Caco-2 (cell line): ENCODE measurements around the gene NRXN3. TPM values are rescaled to one million over a fixed set of nuclear protein-coding genes. Genes with fewer than 3 reads are reported as not detected.
A peak's percentile ranks its signal among the peaks of the same experiment; 100 is the strongest.

Experiments used
- BruUV-seq: library from RNA; stranded (reverse); fragments of 400-500 nt; replicated peaks from 2 replicates; lab custom pipeline; 2021; lab: Mats Ljungman, UMichigan
- CTCF ChIA-PET: fragments of 300-600 bp; sonication (Branson Sonifier 250); formaldehyde crosslinking; loops from one replicate; lab custom pipeline; 2022; ENCODE audit warnings: antibody characterized with exemption; lab: Charles Lee
- POLR2A ChIA-PET: fragments of 300-600 bp; sonication (Branson Sonifier 250); formaldehyde crosslinking; loops from one replicate; lab custom pipeline; 2022; ENCODE audit warnings: antibody characterized with exemption; lab: Charles Lee
- DNase-seq, 2 experiments: peaks; one replicate each; pipeline versions ENCODE4 v3.0.0 to v3.0.0-alpha.2; 2020 to 2022
- H3K27me3 ChIP-seq: replicated peaks from 2 replicates; pipeline ENCODE4 v1.6.0; 2011; ENCODE audit warnings: low read length; ENCODE audit not compliant: control insufficient read depth, insufficient read depth
- H3K36me3 ChIP-seq: 2 replicates; pipeline ENCODE4 v1.5.1; 2011; ENCODE audit warnings: low read length; ENCODE audit not compliant: control insufficient read depth, insufficient read depth
- H3K4me1 ChIP-seq: fragments of 250-450 bp; sonication (Bioruptor Pico); 2 replicates; pipeline ENCODE4 v1.5.1; 2020; ENCODE audit warnings: mild to moderate bottlenecking
- H3K4me3 ChIP-seq: 2 replicates; pipeline ENCODE4 v1.5.1; 2011; ENCODE audit warnings: low read depth, mild to moderate bottlenecking, control low read depth, low read length
- H3K9me3 ChIP-seq: fragments of 250-450 bp; sonication (Bioruptor Pico); 2 replicates; pipeline ENCODE4 v1.5.1; 2020; ENCODE audit warnings: mild to moderate bottlenecking, moderate library complexity
- H3K27ac Mint-ChIP-seq: one replicate; pipeline ENCODE4 v1.8.0; 2022; ENCODE audit warnings: mixed read lengths; ENCODE audit not compliant: unreplicated experiment
- H3K27me3 Mint-ChIP-seq: one replicate; pipeline ENCODE4 v1.8.0; 2022; ENCODE audit warnings: mixed read lengths; ENCODE audit not compliant: insufficient read depth, unreplicated experiment
- H3K36me3 Mint-ChIP-seq: one replicate; pipeline ENCODE4 v1.8.0; 2022; ENCODE audit warnings: mild to moderate bottlenecking, mixed read lengths; ENCODE audit not compliant: insufficient read depth, unreplicated experiment
- H3K4me1 Mint-ChIP-seq: one replicate; pipeline ENCODE4 v1.8.0; 2022; ENCODE audit warnings: low read depth, mixed read lengths; ENCODE audit not compliant: unreplicated experiment
- H3K4me3 Mint-ChIP-seq: one replicate; pipeline ENCODE4 v1.8.0; 2022; ENCODE audit warnings: mild to moderate bottlenecking, moderate library complexity, mixed read lengths; ENCODE audit not compliant: unreplicated experiment
- H3K9me3 Mint-ChIP-seq: one replicate; pipeline ENCODE4 v1.8.0; 2022; ENCODE audit warnings: mixed read lengths; ENCODE audit not compliant: unreplicated experiment
- CTCF ChIP-seq, 2 experiments: fragments of 200-600 bp in 1 of 2; IDR thresholded peaks; 1 replicate in 1 of 2; 2 replicates in 1 of 2; pipeline versions ENCODE4 v1.5.1 to v1.8.0; 2011 to 2022; ENCODE audit warnings: antibody characterized with exemption in 1 of 2, control low read depth in 1 of 2, inconsistent platforms in 1 of 2, low read depth in 1 of 2, low read length in 1 of 2, mild to moderate bottlenecking in 1 of 2, moderate library complexity in 1 of 2; ENCODE audit not compliant: insufficient read depth in 1 of 2, severe bottlenecking in 1 of 2, unreplicated experiment in 1 of 2
- intact Hi-C: fragments of 100-400 bp; cut with micrococcal nuclease; formaldehyde crosslinking; loops from one replicate; pipeline ENCODE4 v1.10.0; 2022; ENCODE audit not compliant: unreplicated experiment
- total RNA-seq: library from RNA; stranded (reverse); gene quantifications from 2 replicates; pipeline ENCODE4 v1.2.3, GENCODE V29; 2022

NRXN3 gene
- total RNA-seq, 1 experiment from 2014 or later: 12.4 TPM

- Mint-ChIP-seq H3K4me3 (no peak overlapping the region), H3K9me3 (no peaks in the 10 kb centered on the region), H3K4me1 (peaks cover 14% of the 10 kb centered on the region), H3K36me3 (no peaks in the 10 kb centered on the region), H3K27ac (no peak overlapping the region), H3K27me3 (no peaks in the 10 kb centered on the region)
- no peak for TF ChIP-seq CTCF (IDR thresholded peaks at IDR 0.05; ENCODE audit: insufficient read depth in 1 of 2, low read depth in 1 of 2, low read length in 1 of 2, severe bottlenecking in 1 of 2, unreplicated experiment in 1 of 2)
- Histone ChIP-seq H3K27me3 (no peaks in the 10 kb centered on the region), H3K4me1 (peaks cover 28% of the 10 kb centered on the region), H3K36me3 (no peaks in the 10 kb centered on the region), H3K4me3 (no peak overlapping the region), H3K9me3 (no peaks in the 10 kb centered on the region)
- no peak for DNase-seq
- ChIA-PET CTCF (no interaction called here), POLR2A (no interaction called here)
- no TSS peak for BruUV-seq
- intact Hi-C loops: loop anchor here (10.0 kb wide), 1 partner anchor 343 kb away; no protein-coding TSS in a partner anchor
Observed at GRCh38 chr14:79357307-79357706, 1187.1 kb downstream of the NRXN3 start.

- intact Hi-C loops: no loop called here
- DNase-seq: no peak
- Mint-ChIP-seq H3K36me3 (no peaks in the 10 kb centered on the region), H3K4me3 (no peak overlapping the region), H3K9me3 (peaks cover 10% of the 10 kb centered on the region), H3K4me1 (no peaks in the 10 kb centered on the region), H3K27me3 (no peaks in the 10 kb centered on the region), H3K27ac (no peak overlapping the region)
- no peak for TF ChIP-seq CTCF (IDR thresholded peaks at IDR 0.05; ENCODE audit: insufficient read depth in 1 of 2, low read depth in 1 of 2, low read length in 1 of 2, severe bottlenecking in 1 of 2, unreplicated experiment in 1 of 2)
- ChIA-PET POLR2A (no interaction called here), CTCF (interaction anchor here (0.6 to 0.7 kb wide), 3 partner anchors 120 to 631 kb away, joined by 3 to 6 read pairs (median 5); no protein-coding TSS in a partner anchor)
- no peaks in the 10 kb centered on the region for H3K27me3 ChIP-seq
- no peaks in the 10 kb centered on the region for H3K9me3 ChIP-seq
- no peaks in the 10 kb centered on the region for H3K4me1 ChIP-seq
- H3K4me3 ChIP-seq: no peak overlapping the region
- no peaks in the 10 kb centered on the region for H3K36me3 ChIP-seq
- no TSS peak for BruUV-seq
Observed at GRCh38 chr14:79363291-79363690, 1193.1 kb downstream of the NRXN3 start.

GRCh38 chr14:79369359-79370332 lies 1199.5 kb downstream of the NRXN3 start:
- H3K36me3 Mint-ChIP-seq: no peaks in the 10 kb centered on the region
- intact Hi-C loops: no loop called here
- H3K27ac Mint-ChIP-seq: peak overlapping the region; percentile 53

More at GRCh38 chr14:79369359-79370332, 1199.5 kb downstream of the NRXN3 start:
- DNase-seq: peak in 1 of 2 experiments; percentile 16
- H3K4me3 ChIP-seq: no peak overlapping the region
- H3K36me3 ChIP-seq: no peaks in the 10 kb centered on the region
- no peaks in the 10 kb centered on the region for H3K9me3 ChIP-seq
- no peaks in the 10 kb centered on the region for H3K27me3 Mint-ChIP-seq
- ChIA-PET CTCF (no interaction called here), POLR2A (no interaction called here)
- H3K4me1 Mint-ChIP-seq: peaks cover 6% of the 10 kb centered on the region
- no peak for TF ChIP-seq CTCF (IDR thresholded peaks at IDR 0.05; ENCODE audit: insufficient read depth in 1 of 2, low read depth in 1 of 2, low read length in 1 of 2, severe bottlenecking in 1 of 2, unreplicated experiment in 1 of 2)
- no peaks in the 10 kb centered on the region for H3K27me3 ChIP-seq
- no peak overlapping the region for H3K4me3 Mint-ChIP-seq
- H3K9me3 Mint-ChIP-seq: peaks cover 18% of the 10 kb centered on the region
- no TSS peak for BruUV-seq
- no peaks in the 10 kb centered on the region; the same call in 1 of the 2 replicates for H3K4me1 ChIP-seq
